Lung (tissue), 12 donors: ENCODE results near the gene GTF2A1L. TPM values are rescaled to one million over a fixed set of nuclear protein-coding genes. Genes with fewer than 3 reads are reported as not detected.

Experiments
- ATAC-seq: fragments of 200-7000 bp; cut with Tn5 transposase; one replicate; pipeline ENCODE4 v1.9.1; 2020; ENCODE audit warnings: moderate number of reproducible peaks; ENCODE audit not compliant: insufficient read depth, low FRiP score
- DNase-seq, 3 donors: peaks; one replicate each; pipeline ENCODE4 v3.0.0-alpha.2; 2013 to 2017
- H3K27ac ChIP-seq, 2 donors: one replicate each; pipeline ENCODE4 v1.5.1; 2013; ENCODE audit warnings: mild to moderate bottlenecking in 2 of 2, moderate library complexity in 2 of 2, control low read depth in 1 of 2, inconsistent platforms in 1 of 2, low read depth in 1 of 2, low read length in 1 of 2
- H3K27me3 ChIP-seq, 3 donors: one replicate each; pipeline ENCODE4 v1.5.1; 2013; ENCODE audit warnings: low read length in 2 of 3; ENCODE audit not compliant: control insufficient read depth in 3 of 3, insufficient read depth in 3 of 3
- H3K36me3 ChIP-seq, 4 donors: one replicate each; pipeline ENCODE4 v1.5.1; 2013; ENCODE audit warnings: low read length in 4 of 4, mild to moderate bottlenecking in 1 of 4, moderate library complexity in 1 of 4; ENCODE audit not compliant: control insufficient read depth in 4 of 4, insufficient read depth in 4 of 4
- H3K4me1 ChIP-seq, 5 donors: one replicate each; pipeline ENCODE4 v1.5.1; 2013; ENCODE audit warnings: low read length in 5 of 5, mild to moderate bottlenecking in 2 of 5, moderate library complexity in 1 of 5; ENCODE audit not compliant: control insufficient read depth in 5 of 5, insufficient read depth in 5 of 5
- H3K4me3 ChIP-seq: one replicate; pipeline ENCODE4 v1.5.1; 2013; ENCODE audit warnings: mild to moderate bottlenecking, control low read depth, moderate library complexity
- H3K9ac ChIP-seq, 2 donors: one replicate each; pipeline ENCODE4 v1.5.1; 2013; ENCODE audit warnings: low read length in 2 of 2, control low read depth in 1 of 2; ENCODE audit not compliant: insufficient read depth in 1 of 2
- H3K9me3 ChIP-seq, 4 donors: one replicate each; pipeline ENCODE4 v1.5.1; 2013; ENCODE audit warnings: low read length in 3 of 4, mild to moderate bottlenecking in 1 of 4, moderate library complexity in 1 of 4; ENCODE audit not compliant: control insufficient read depth in 4 of 4, insufficient read depth in 3 of 4
- CTCF ChIP-seq: IDR thresholded peaks from 2 replicates; pipeline ENCODE4 v1.5.1; 2012; ENCODE audit warnings: mild to moderate bottlenecking; ENCODE audit errors: control extremely low read depth, extremely low read depth
- WGBS, 2 donors: extraction: QIAGEN DNeasy Blood & Tissue Kit; methylation state at CpG; one replicate each; pipeline ENCODE4 v1.1.7; 2013; 5-methylcytosine and 5-hydroxymethylcytosine counted together
- polyA plus RNA-seq, 2 donors: library from polyadenylated mRNA; stranded (reverse); fragments of 200-250 nt; gene quantifications; one replicate each; pipeline ENCODE4 v1.2.1, GENCODE V29; 2013
- total RNA-seq, 2 donors: library from RNA; depleted of rRNA in 1 of 2; stranded (reverse); fragments of >200 nt in 1 of 2; gene quantifications; one replicate each; pipeline ENCODE4 v1.2.1, GENCODE V29; 2014 to 2021
- donor health status: control.
- donor health status: control.
- donor health status: Bipolar disorder and iron deficiency.
- donor health status: healthy.
- donor health status: DM: yes; HTN: yes; CAD: no.

GTF2A1L gene
- total and polyA plus RNA-seq, 4 donors: 0.39 to 1.6 (median 0.51) TPM; not detected in 1

- no peaks in the 10 kb centered on the region for H3K4me1 ChIP-seq
- no peaks in the 10 kb centered on the region for H3K27me3 ChIP-seq
- TF ChIP-seq CTCF: no peak
- DNase-seq (no peak), ATAC-seq (no peak)
- H3K9me3 ChIP-seq: no peaks in the 10 kb centered on the region
- H3K36me3 ChIP-seq: no peaks in the 10 kb centered on the region
- WGBS, 2 donors: 89 to 93% methylated on average over 3 of the region's 3 CpGs
- no peak overlapping the region for H3K4me3 ChIP-seq
- H3K27ac ChIP-seq: no peak overlapping the region
- no peak overlapping the region for H3K9ac ChIP-seq
Measured at GRCh38 chr2:48691935-48692691, 74.5 kb downstream of the GTF2A1L start.

GRCh38 chr2:48693066-48693465 is 75.4 kb downstream of the GTF2A1L start:
- no peak for TF ChIP-seq CTCF
- Histone ChIP-seq H3K9me3 (no peaks in the 10 kb centered on the region), H3K4me1 (no peaks in the 10 kb centered on the region), H3K9ac (no peak overlapping the region), H3K27me3 (no peaks in the 10 kb centered on the region), H3K4me3 (no peak overlapping the region), H3K27ac (no peak overlapping the region), H3K36me3 (no peaks in the 10 kb centered on the region)
- WGBS, 2 donors: 87 to 92% methylated on average over 4 of the region's 4 CpGs
- DNase-seq (no peak), ATAC-seq (no peak)

- Histone ChIP-seq H3K4me1 (no peaks in the 10 kb centered on the region), H3K36me3 (peaks cover 0 to 1% (median 0%) of the 10 kb centered on the region in 4 donors), H3K9me3 (no peaks in the 10 kb centered on the region), H3K27me3 (no peaks in the 10 kb centered on the region), H3K9ac (no peak overlapping the region), H3K27ac (no peak overlapping the region), H3K4me3 (no peak overlapping the region)
- 54 to 73% methylated on average over 3 of the region's 3 CpGs for WGBS, 2 donors
- DNase-seq (no peak), ATAC-seq (no peak)
- no peak for TF ChIP-seq CTCF
Measured at GRCh38 chr2:48693645-48694044, 76.0 kb downstream of the GTF2A1L start.
